Neural progenitor cell (in vitro differentiated cells): Measurements from ENCODE around the gene FRYL. TPM values are rescaled to one million over a fixed set of nuclear protein-coding genes. Genes with fewer than 3 reads are reported as not detected.

Experiments
- DNase-seq: peaks from one replicate; pipeline ENCODE4 v3.0.0-alpha.2; 2016; ENCODE audit warnings: low spot score
- H2AFZ ChIP-seq: fragments of 200-600 bp; sonication (generic); replicated peaks from 2 replicates; pipeline ENCODE4 v1.6.1; 2016; ENCODE audit warnings: antibody characterized with exemption
- H3F3A ChIP-seq: fragments of 200-600 bp; sonication (generic); 2 replicates; pipeline ENCODE4 v1.6.1; 2016; ENCODE audit warnings: antibody characterized with exemption, low read depth
- H3K27ac ChIP-seq: fragments of 200-600 bp; sonication (generic); 2 replicates; pipeline ENCODE4 v1.5.1; 2016; ENCODE audit warnings: mild to moderate bottlenecking
- H3K27me3 ChIP-seq: fragments of 200-600 bp; sonication (generic); 2 replicates; pipeline ENCODE4 v1.6.1; 2016; ENCODE audit warnings: mild to moderate bottlenecking, moderate library complexity
- H3K36me3 ChIP-seq: fragments of 200-600 bp; sonication (generic); 2 replicates; pipeline ENCODE4 v1.5.1; 2016
- H3K4me1 ChIP-seq: fragments of 200-600 bp; sonication (generic); 2 replicates; pipeline ENCODE4 v1.6.1; 2016; ENCODE audit warnings: mixed run types
- H3K4me2 ChIP-seq: fragments of 200-600 bp; sonication (generic); 2 replicates; pipeline ENCODE4 v1.6.1; 2016
- H3K4me3 ChIP-seq: fragments of 200-600 bp; sonication (generic); 2 replicates; pipeline ENCODE4 v1.5.1; 2016
- H3K79me2 ChIP-seq: fragments of 200-600 bp; sonication (generic); 2 replicates; pipeline ENCODE4 v1.6.1; 2016; ENCODE audit warnings: low read depth
- H3K9ac ChIP-seq: fragments of 200-600 bp; sonication (generic); 2 replicates; pipeline ENCODE4 v1.6.1; 2016
- H3K9me3 ChIP-seq: fragments of 200-600 bp; sonication (generic); 2 replicates; pipeline ENCODE4 v1.5.1; 2016; ENCODE audit warnings: low read depth
- H4K20me1 ChIP-seq: fragments of 200-600 bp; sonication (generic); 2 replicates; pipeline ENCODE4 v1.6.1; 2016; ENCODE audit warnings: low read depth
- H3K27ac Mint-ChIP-seq: 3 replicates; pipeline ENCODE4 v1.8.0; 2021; ENCODE audit warnings: mixed read lengths
- H3K27me3 Mint-ChIP-seq: 2 replicates; pipeline ENCODE4 v1.8.0; 2022; ENCODE audit warnings: low read depth, mild to moderate bottlenecking, inconsistent platforms, moderate library complexity, mixed read lengths; ENCODE audit not compliant: insufficient read depth
- H3K36me3 Mint-ChIP-seq: 3 replicates; pipeline ENCODE4 v1.8.0; 2021; ENCODE audit warnings: mixed read lengths
- H3K4me1 Mint-ChIP-seq: 3 replicates; pipeline ENCODE4 v1.8.0; 2021; ENCODE audit warnings: mixed read lengths
- H3K4me3 Mint-ChIP-seq: 3 replicates; pipeline ENCODE4 v1.8.0; 2021; ENCODE audit warnings: mild to moderate bottlenecking, moderate library complexity, mixed read lengths
- H3K9me3 Mint-ChIP-seq: 3 replicates; pipeline ENCODE4 v1.8.0; 2020; ENCODE audit warnings: mixed read lengths
- CTCF ChIP-seq: fragments of 200-600 bp; sonication (generic); IDR thresholded peaks from 2 replicates; pipeline ENCODE4 v1.5.1; 2017; ENCODE audit warnings: antibody characterized with exemption, mild to moderate bottlenecking
- EZH2 ChIP-seq: fragments of 200-600 bp; sonication (generic); IDR thresholded peaks from 2 replicates; pipeline ENCODE4 v1.6.1; 2017; ENCODE audit warnings: antibody characterized with exemption, mild to moderate bottlenecking, moderate library complexity
- EZH2phosphoT487 ChIP-seq: fragments of 200-600 bp; sonication (generic); IDR thresholded peaks from 2 replicates; pipeline ENCODE4 v1.6.1; 2017; ENCODE audit warnings: antibody characterized with exemption
- total RNA-seq: library from RNA; depleted of rRNA; stranded (reverse); fragments of >200 nt; gene quantifications from 2 replicates; pipeline ENCODE4 v1.2.3, GENCODE V29; 2015; ENCODE audit warnings: low replicate concordance

The FRYL gene
- total RNA-seq, 1 donor from 2014 or later = 70.5 TPM

- Histone ChIP-seq H3K4me1 (peaks cover 6% of the 10 kb centered on the region), H3K27me3 (no peaks in the 10 kb centered on the region), H3K27ac (no peak overlapping the region), H3K9me3 (no peaks in the 10 kb centered on the region), H3K4me3 (no peak overlapping the region), H4K20me1 (no peaks in the 10 kb centered on the region), H3K9ac (no peak overlapping the region), H3K79me2 (no peaks in the 10 kb centered on the region), H3F3A (peaks cover 3% of the 10 kb centered on the region), H3K36me3 (peaks cover 35% of the 10 kb centered on the region), H2AFZ (no peak overlapping the region), H3K4me2 (no peak overlapping the region)
- TF ChIP-seq EZH2 = no peak
- TF ChIP-seq EZH2phosphoT487 = no peak
- TF ChIP-seq CTCF = no peak
- Mint-ChIP-seq H3K9me3 (no peaks in the 10 kb centered on the region), H3K4me3 (no peak overlapping the region), H3K36me3 (peaks cover 37% of the 10 kb centered on the region), H3K4me1 (no peaks in the 10 kb centered on the region), H3K27ac (no peak overlapping the region), H3K27me3 (no peaks in the 10 kb centered on the region)
- peak; percentile 58 for DNase-seq
Measured at GRCh38 chr4:48554606-48555005, 225.5 kb downstream of the FRYL start.

GRCh38 chr4:48553720-48554119 lies 226.4 kb downstream of the FRYL start:
- peaks cover 33% of the 10 kb centered on the region for H3K36me3 ChIP-seq
- no peak for DNase-seq
- no peak overlapping the region for H3K4me3 ChIP-seq
- Mint-ChIP-seq H3K36me3 (peaks cover 35% of the 10 kb centered on the region), H3K4me3 (no peak overlapping the region), H3K27ac (no peak overlapping the region), H3K9me3 (no peaks in the 10 kb centered on the region), H3K4me1 (no peaks in the 10 kb centered on the region), H3K27me3 (no peaks in the 10 kb centered on the region)
- H3K79me2 ChIP-seq = no peaks in the 10 kb centered on the region
- TF ChIP-seq EZH2phosphoT487 = no peak
- no peak for TF ChIP-seq EZH2
- no peak for TF ChIP-seq CTCF
- H3K4me1 ChIP-seq = peaks cover 6% of the 10 kb centered on the region
- no peak overlapping the region for H3K9ac ChIP-seq
- H3F3A ChIP-seq = peaks cover 3% of the 10 kb centered on the region
- no peak overlapping the region for H2AFZ ChIP-seq
- H3K4me2 ChIP-seq = no peak overlapping the region
- no peak overlapping the region for H3K27ac ChIP-seq
- H3K9me3 ChIP-seq = no peaks in the 10 kb centered on the region
- no peaks in the 10 kb centered on the region for H4K20me1 ChIP-seq
- H3K27me3 ChIP-seq = no peaks in the 10 kb centered on the region

- H3K9me3 Mint-ChIP-seq = no peaks in the 10 kb centered on the region
- DNase-seq = peak; percentile 51
- H2AFZ ChIP-seq = no peak overlapping the region
- H3K27ac Mint-ChIP-seq = no peak overlapping the region
- H3K27me3 ChIP-seq = no peaks in the 10 kb centered on the region
- H3K4me2 ChIP-seq = no peak overlapping the region
- H3K4me1 Mint-ChIP-seq = peaks cover 9% of the 10 kb centered on the region
- TF ChIP-seq CTCF (peak; percentile 66), EZH2 (no peak)
- no peak overlapping the region for H3K4me3 Mint-ChIP-seq
- H3K27me3 Mint-ChIP-seq = no peaks in the 10 kb centered on the region
- no peak overlapping the region for H3K27ac ChIP-seq
- H3K9me3 ChIP-seq = no peaks in the 10 kb centered on the region
- no peaks in the 10 kb centered on the region for H3K4me1 ChIP-seq
- peaks cover 31% of the 10 kb centered on the region for H3K36me3 ChIP-seq
- no peak overlapping the region for H3K4me3 ChIP-seq
- no peak overlapping the region for H3K9ac ChIP-seq
- H3K79me2 ChIP-seq = no peaks in the 10 kb centered on the region
- H3K36me3 Mint-ChIP-seq = peaks cover 35% of the 10 kb centered on the region
- no peaks in the 10 kb centered on the region for H3F3A ChIP-seq
- no peaks in the 10 kb centered on the region for H4K20me1 ChIP-seq
Measured at GRCh38 chr4:48546336-48546735, 233.7 kb downstream of the FRYL start.
